ENCODE measurements around the gene S100A1. TPM values are rescaled to one million over a fixed set of nuclear protein-coding genes. Genes with fewer than 3 reads are reported as not detected.
A peak's percentile ranks its signal among the peaks of the same experiment; 100 is the strongest.
"Not testable (repeated sequence)": the region's sequence is repeated elsewhere in the genome, so short reads cannot be mapped to it uniquely, and the experiment has no call there.

S100A1 gene
- total RNA-seq, 1 donor from 2014 or later, result not detected

DNA sequence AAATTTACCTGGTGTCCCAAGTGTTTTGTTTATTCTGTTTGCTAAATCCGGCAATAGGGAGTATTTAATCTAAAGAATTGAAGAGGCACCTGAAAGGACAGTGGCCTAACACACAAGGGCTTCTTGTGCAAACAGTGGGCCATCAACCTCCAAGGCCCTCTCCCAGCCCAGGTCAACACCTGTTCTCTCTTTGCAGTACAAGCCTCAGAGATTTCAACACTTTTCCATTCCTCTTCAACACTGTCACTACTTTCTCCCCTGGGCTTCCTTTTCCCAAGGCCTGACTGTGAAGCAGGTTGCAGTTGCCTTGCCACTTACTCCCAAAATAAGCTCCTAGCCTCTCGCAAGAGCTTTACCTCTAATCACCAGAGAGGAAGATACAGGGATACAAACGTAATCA is 27.1 kb downstream of the S100A1 start:
- no peak for DNase-seq (ENCODE audit: low spot score)
- Mint-ChIP-seq H3K9me3 (no peaks in the 10 kb centered on the region), H3K4me3 (ENCODE audit: low read depth) (no peak overlapping the region), H3K36me3 (ENCODE audit: low read depth) (no peaks in the 10 kb centered on the region), H3K4me1 (ENCODE audit: low read depth) (peaks cover 12% of the 10 kb centered on the region), H3K27ac (no peak overlapping the region), H3K27me3 (ENCODE audit: low read depth) (no peaks in the 10 kb centered on the region)
- intact Hi-C loops (cut with micrococcal nuclease), result no loop called here

DNA sequence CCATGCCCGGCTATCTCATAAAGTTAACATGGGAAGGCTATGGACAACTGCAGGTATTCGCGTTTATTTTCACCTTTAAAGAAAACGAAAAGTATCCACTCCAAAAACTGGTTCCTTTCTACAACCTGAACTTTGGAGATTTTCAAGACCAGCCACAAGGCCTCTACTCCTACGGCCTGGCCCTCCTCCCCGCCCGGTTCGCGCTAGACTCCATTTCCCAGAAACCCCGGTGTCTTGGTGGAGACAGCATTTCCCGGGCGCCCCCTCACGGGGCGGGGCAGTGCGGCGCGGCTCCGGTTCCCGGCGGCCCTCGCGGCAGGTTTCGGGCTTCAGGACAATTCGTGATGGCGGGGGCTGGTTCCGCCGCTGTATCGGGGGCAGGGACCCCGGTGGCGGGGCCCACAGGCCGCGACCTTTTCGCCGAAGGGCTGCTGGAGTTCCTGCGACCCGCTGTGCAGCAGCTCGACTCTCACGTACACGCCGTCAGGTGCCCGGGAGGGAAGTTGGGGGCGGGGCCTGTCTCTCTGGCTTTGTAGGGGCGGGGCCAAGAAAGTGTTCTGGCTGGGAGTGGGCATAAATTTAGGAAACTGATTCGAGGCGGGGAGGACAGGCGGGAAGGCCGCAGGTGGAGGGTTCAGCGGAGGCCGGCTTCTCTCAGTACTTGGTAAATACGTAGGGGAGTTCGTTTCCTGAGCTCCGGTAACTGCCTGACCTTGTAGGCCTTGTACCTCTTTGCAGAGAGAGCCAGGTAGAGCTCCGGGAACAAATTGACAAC is 30.4 kb downstream of the S100A1 start, which contains the start of gene SNAPIN:
Gene SNAPIN (plus strand): TSS at position 304 of the 775 bp plus-strand sequence. CDS start 41 bp downstream, at position 345.
- H3K4me1 Mint-ChIP-seq (ENCODE audit: low read depth), result peaks cover 12% of the 10 kb centered on the region
- H3K27ac Mint-ChIP-seq, result peak within 1 kb of the TSS; percentile 70
- DNase-seq (ENCODE audit: low spot score), result peak; percentile 90
- H3K4me3 Mint-ChIP-seq (ENCODE audit: low read depth), result peak within 1 kb of the TSS; percentile 96
- no peaks in the 10 kb centered on the region for H3K27me3 Mint-ChIP-seq (ENCODE audit: low read depth)
- H3K36me3 Mint-ChIP-seq (ENCODE audit: low read depth), result peaks cover 27% of the 10 kb centered on the region
- H3K9me3 Mint-ChIP-seq, result no peaks in the 10 kb centered on the region
- intact Hi-C loops (cut with micrococcal nuclease), result loop anchor here (1.0 kb wide), 2 partner anchors 13 to 25 kb away; no protein-coding TSS in a partner anchor

DNA sequence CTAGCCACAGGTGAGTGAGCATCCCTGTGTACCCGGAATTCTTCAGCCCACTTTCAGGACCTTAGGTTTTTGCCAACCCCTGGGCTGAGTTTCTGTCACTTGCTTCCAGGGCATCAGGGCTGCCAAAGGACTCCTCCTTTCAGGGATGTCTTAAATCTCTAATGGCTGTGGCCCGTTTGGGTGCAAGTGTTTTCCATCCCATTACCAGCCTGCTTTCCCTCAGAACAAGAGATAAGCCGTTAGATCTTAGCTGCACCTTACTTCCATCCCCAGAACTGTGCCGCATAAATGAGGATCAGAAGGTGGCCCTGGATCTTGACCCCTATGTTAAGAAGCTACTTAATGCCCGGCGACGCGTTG is 30.9 kb downstream of the S100A1 start:
- peak overlapping the region; percentile 96 for H3K4me3 Mint-ChIP-seq (ENCODE audit: low read depth)
- DNase-seq (ENCODE audit: low spot score), result no peak

DNA sequence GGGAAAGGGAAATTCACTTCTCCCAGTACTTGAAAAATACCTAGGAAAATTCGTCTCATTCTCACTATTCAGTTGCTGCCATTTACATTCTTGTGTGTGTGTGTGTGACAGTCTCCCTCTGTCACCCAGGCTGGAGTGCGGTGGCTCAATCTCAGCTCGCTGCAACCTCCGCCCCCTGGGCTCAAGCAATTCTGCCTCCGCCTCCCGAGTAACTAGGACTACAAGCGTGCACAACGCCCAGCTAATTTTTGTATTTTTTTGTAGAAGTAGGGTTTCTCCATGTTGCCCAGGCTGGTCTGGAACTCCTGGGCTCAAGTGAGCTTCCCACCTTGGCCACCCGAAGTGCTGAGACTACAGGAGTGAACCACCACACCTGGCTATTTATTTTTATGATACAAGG is 31.4 kb downstream of the S100A1 start:
- intact Hi-C loops (cut with micrococcal nuclease), result no loop called here
- H3K9me3 Mint-ChIP-seq, result no peaks in the 10 kb centered on the region

More for the DNA sequence above, 30.9 kb downstream of the S100A1 start:
- Mint-ChIP-seq H3K9me3 (no peaks in the 10 kb centered on the region), H3K36me3 (ENCODE audit: low read depth) (peaks cover 32% of the 10 kb centered on the region), H3K27me3 (ENCODE audit: low read depth) (no peaks in the 10 kb centered on the region), H3K27ac (peak overlapping the region; percentile 70), H3K4me1 (ENCODE audit: low read depth) (peaks cover 12% of the 10 kb centered on the region)
- intact Hi-C loops (cut with micrococcal nuclease), result no loop called here

DNA sequence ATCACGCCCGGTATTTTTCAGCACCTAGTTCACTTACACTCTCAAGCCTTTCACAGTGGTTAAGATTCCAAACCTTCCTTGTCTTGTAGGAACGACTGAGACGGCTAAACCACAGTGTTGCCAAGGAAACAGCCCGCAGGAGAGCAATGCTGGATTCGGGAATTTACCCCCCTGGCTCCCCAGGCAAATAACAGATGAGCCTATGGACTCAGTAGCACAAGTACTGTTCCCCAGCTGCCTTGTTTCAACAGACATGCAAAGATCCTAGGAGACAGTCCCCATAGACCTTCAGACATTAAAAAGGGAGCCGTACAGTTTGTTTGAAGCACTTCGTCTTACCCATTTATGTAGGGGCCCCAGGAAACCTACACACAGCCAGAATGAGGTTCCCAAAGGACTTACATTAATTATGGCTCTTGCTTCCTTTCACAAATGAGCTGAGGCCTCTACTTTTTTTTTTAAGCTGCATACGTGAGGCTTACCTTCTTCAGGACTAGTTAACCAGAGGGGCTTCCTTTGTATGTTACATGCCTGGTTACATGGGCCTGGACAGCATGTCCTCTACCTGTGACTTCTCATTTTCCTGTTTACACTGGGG is 33.0 kb downstream of the S100A1 start:
- no peak for DNase-seq (ENCODE audit: low spot score)
- H3K36me3 Mint-ChIP-seq (ENCODE audit: low read depth), result peaks cover 50% of the 10 kb centered on the region
- peak overlapping the region; percentile 17 for H3K4me3 Mint-ChIP-seq (ENCODE audit: low read depth)
- H3K4me1 Mint-ChIP-seq (ENCODE audit: low read depth), result peaks cover 12% of the 10 kb centered on the region
- no peaks in the 10 kb centered on the region for H3K9me3 Mint-ChIP-seq
- H3K27ac Mint-ChIP-seq, result no peak overlapping the region
- H3K27me3 Mint-ChIP-seq (ENCODE audit: low read depth), result no peaks in the 10 kb centered on the region
- intact Hi-C loops (cut with micrococcal nuclease), result no loop called here

More for the DNA sequence above, 31.4 kb downstream of the S100A1 start:
- peak overlapping the region; percentile 96 for H3K4me3 Mint-ChIP-seq (ENCODE audit: low read depth)
- no peak for DNase-seq (ENCODE audit: low spot score)
- peaks cover 12% of the 10 kb centered on the region for H3K4me1 Mint-ChIP-seq (ENCODE audit: low read depth)
- no peaks in the 10 kb centered on the region for H3K27me3 Mint-ChIP-seq (ENCODE audit: low read depth)
- peaks cover 37% of the 10 kb centered on the region for H3K36me3 Mint-ChIP-seq (ENCODE audit: low read depth)
- H3K27ac Mint-ChIP-seq, result peak overlapping the region; percentile 42

DNA sequence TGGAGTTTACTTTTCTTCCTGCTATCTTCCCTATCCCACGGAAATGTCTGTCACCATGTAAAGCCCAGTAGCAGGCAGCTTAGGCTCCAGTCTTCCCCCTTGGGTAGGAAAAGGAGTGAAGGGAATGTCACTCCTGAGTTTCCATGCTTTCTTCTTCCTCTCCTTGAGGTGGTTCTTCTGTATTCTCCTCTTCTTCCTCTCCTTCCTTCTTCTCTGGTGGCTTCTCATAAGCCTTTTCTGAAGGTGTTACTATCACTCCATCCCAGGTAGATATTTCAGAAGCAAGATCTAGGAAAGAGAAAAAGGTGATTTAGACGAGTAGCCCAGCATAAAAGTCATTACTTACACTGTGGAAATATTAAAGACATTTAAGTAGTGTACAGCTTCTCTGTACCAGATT is 34.0 kb downstream of the S100A1 start:
- Mint-ChIP-seq H3K27ac (no peak overlapping the region), H3K4me1 (ENCODE audit: low read depth) (peaks cover 12% of the 10 kb centered on the region), H3K4me3 (ENCODE audit: low read depth) (no peak overlapping the region), H3K9me3 (no peaks in the 10 kb centered on the region), H3K36me3 (ENCODE audit: low read depth) (peaks cover 50% of the 10 kb centered on the region), H3K27me3 (ENCODE audit: low read depth) (no peaks in the 10 kb centered on the region)
- intact Hi-C loops (cut with micrococcal nuclease), result no loop called here
- no peak for DNase-seq (ENCODE audit: low spot score)

DNA sequence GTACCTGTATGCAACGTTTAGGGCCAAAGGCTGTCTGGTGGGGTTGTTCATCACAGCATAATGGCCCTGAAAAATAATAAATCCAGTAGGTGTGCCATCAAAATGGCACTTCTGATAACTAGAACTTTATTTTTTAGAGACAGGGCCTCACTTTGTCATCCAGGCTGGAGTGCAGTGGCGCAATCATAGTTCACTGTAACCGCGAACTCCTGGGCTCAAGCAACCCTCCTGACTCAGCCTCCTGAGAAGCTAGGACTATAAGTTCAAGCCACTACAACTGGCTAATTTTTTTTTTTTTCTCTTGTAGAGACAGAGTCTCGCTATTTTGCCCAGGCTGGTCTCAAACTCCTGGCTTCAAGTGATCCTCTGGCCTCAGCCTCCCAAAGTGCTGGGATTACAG is 35.0 kb downstream of the S100A1 start:
- Mint-ChIP-seq H3K4me1 (ENCODE audit: low read depth) (peaks cover 16% of the 10 kb centered on the region), H3K9me3 (no peaks in the 10 kb centered on the region), H3K27me3 (ENCODE audit: low read depth) (no peaks in the 10 kb centered on the region), H3K27ac (no peak overlapping the region), H3K4me3 (ENCODE audit: low read depth) (no peak overlapping the region), H3K36me3 (ENCODE audit: low read depth) (peaks cover 50% of the 10 kb centered on the region)
- no peak for DNase-seq (ENCODE audit: low spot score)
- intact Hi-C loops (cut with micrococcal nuclease), result no loop called here

DNA sequence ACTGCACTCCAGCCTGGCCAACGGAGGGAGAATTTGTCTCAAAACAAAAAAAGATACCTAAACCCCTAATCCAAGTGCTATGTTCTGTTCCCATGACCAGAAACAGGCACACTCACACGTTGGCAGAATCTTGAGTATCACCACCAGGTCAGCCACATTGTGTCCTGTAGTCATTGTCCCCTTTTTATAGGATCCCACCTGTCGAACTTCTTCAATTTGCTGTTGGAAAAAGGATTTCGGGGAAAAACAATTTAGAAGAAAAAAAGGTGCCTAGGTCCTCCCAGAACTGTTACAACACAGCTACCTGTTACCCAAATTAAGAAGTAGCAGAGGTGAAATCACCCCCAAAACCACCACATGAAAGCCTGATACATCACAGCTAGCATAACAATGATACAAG is 39.2 kb downstream of the S100A1 start:
- peak overlapping the region; percentile 28 for H3K27ac Mint-ChIP-seq
- no peaks in the 10 kb centered on the region for H3K27me3 Mint-ChIP-seq (ENCODE audit: low read depth)
- DNase-seq (ENCODE audit: low spot score), result no peak
- H3K9me3 Mint-ChIP-seq, result no peaks in the 10 kb centered on the region
- peak overlapping the region; percentile 44 for H3K4me3 Mint-ChIP-seq (ENCODE audit: low read depth)
- H3K36me3 Mint-ChIP-seq (ENCODE audit: low read depth), result peaks cover 33% of the 10 kb centered on the region
- intact Hi-C loops (cut with micrococcal nuclease), result no loop called here
- H3K4me1 Mint-ChIP-seq (ENCODE audit: low read depth), result peaks cover 23% of the 10 kb centered on the region

DNA sequence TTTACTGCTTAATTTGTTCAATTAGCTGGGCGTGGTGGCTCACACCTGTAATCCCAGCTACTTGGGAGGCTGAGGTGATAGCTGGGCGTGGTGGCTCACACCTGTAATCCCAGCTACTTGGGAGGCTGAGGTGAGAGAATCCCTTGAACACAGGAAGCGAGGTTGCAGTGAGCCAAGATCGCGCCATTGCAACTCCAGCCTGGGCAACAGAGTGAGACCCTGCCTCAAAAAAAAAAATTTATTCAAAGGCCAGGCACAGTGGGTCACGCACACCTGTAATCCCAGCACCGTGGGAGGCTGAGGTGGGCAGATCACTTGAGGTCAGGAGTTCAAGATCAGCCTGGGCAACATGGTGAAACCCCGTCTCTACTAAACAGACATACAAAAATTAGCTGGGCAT is 40.4 kb downstream of the S100A1 start:
- intact Hi-C loops (cut with micrococcal nuclease); H3K9me3 Mint-ChIP-seq; H3K4me3 Mint-ChIP-seq (ENCODE audit: low read depth); H3K27ac Mint-ChIP-seq; H3K27me3 Mint-ChIP-seq (ENCODE audit: low read depth); DNase-seq (ENCODE audit: low spot score): not testable (repeated sequence)
- Mint-ChIP-seq H3K4me1 (ENCODE audit: low read depth) (peaks cover 25% of the 10 kb centered on the region), H3K36me3 (ENCODE audit: low read depth) (peaks cover 23% of the 10 kb centered on the region)

DNA sequence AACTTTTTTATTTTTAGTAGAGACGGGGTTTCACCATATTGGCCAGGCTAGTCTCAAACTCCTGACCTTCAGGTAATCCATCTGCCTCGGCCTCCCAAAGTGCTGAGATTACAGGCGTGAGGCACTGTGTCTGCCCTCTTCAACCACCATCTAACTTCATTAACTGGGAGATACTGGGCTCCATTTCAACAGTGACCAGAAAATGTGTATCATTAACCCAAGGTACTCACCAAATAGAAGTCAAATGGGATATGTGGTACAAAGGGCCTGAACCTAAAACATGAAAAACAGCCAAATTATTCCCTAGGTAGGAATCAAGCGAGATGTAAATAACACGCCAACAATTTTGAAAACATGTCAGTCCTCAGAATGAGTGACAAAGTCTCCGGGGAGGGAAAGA is 41.4 kb downstream of the S100A1 start:
- Mint-ChIP-seq H3K27me3 (ENCODE audit: low read depth) (no peaks in the 10 kb centered on the region), H3K9me3 (no peaks in the 10 kb centered on the region), H3K27ac (no peak overlapping the region), H3K4me3 (ENCODE audit: low read depth) (no peak overlapping the region), H3K36me3 (ENCODE audit: low read depth) (peaks cover 13% of the 10 kb centered on the region), H3K4me1 (ENCODE audit: low read depth) (peaks cover 25% of the 10 kb centered on the region)
- intact Hi-C loops (cut with micrococcal nuclease), result loop anchor here (2.0 to 5.0 kb wide), 6 partner anchors 58 to 603 kb away; partner anchors contain the start of genes HAX1, INTS3, S100A3 and S100A4
- no peak for DNase-seq (ENCODE audit: low spot score)

DNA sequence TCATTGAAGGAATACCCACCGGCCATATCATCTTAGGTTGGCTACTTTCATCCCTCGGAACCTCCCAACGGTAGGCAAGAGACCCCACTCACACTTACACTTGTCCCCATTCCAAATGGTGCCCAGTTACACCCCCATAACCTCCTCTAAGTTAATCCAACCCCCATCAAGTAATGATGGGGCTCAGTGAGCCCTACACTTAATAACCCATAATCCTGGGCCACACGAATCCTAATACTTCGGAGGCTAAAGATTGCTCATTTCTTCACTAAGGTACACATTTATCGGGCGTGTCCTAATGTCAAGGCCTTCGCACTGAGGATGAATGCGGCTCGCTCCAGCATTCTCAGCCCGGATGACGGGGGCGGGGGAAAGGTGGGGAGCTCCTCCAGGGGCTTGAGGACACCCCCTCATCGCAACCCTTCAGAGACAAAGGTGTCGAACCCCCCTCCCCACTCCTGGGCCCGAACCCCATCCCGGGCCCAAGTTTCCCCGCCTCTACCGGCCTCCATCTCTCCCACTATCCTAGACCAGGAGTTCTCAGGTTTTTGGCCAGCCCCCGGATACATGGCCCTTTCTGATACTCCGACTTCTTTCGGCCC is 42.1 kb downstream of the S100A1 start:
- peaks cover 6% of the 10 kb centered on the region for H3K36me3 Mint-ChIP-seq (ENCODE audit: low read depth)
- H3K4me1 Mint-ChIP-seq (ENCODE audit: low read depth), result peaks cover 25% of the 10 kb centered on the region
- no peaks in the 10 kb centered on the region for H3K9me3 Mint-ChIP-seq
- no peak overlapping the region for H3K27ac Mint-ChIP-seq
- intact Hi-C loops (cut with micrococcal nuclease), result loop anchor here (2.0 to 5.0 kb wide), 6 partner anchors 57 to 602 kb away; partner anchors contain the start of genes HAX1, INTS3, S100A3 and S100A4
- H3K4me3 Mint-ChIP-seq (ENCODE audit: low read depth), result no peak overlapping the region
- no peaks in the 10 kb centered on the region for H3K27me3 Mint-ChIP-seq (ENCODE audit: low read depth)
- DNase-seq (ENCODE audit: low spot score), result no peak

DNA sequence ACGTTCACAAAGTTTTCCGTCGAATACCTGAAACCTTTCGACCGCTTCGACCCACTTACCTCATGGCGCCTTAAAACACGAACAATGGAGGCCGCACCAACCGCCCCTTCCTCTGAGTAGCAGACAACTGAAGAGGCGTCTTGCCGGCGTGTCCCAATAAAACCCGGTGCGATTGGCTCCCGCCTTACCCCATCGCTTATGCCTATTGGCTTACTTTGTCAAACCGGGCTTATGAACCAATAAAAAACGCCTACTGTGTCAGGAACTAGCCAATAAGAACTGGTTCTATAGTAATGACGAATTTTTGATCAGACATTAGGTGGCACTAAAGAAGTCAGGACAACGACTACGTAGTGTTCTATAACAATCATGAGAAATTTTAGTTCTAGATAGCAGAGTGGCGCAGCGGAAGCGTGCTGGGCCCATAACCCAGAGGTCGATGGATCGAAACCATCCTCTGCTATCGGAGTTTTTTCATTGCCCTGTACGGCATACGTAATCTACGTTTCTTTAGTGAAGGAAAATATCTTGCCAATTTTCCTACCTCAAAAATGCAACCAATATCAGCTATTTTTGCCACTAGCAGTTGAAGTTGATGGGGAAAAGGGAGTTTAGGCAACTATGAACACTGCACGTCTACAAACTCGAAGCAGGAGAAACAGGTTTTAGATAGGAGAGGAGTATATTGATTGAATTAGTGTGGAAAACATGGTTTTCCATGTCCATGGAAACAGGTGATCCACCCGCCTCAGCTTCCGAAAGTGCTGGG is 42.8 kb downstream of the S100A1 start, which contains the start of gene ILF2:
Gene ILF2 (minus strand): TSS at position 135 of the 769 bp plus-strand sequence. CDS start 71 bp downstream, at position 64.
- intact Hi-C loops (cut with micrococcal nuclease), result loop anchor here (1.0 to 5.0 kb wide), 12 partner anchors 13 to 601 kb away; partner anchors contain the start of genes CHTOP, HAX1, INTS3 and RAB13
- no peak within 1 kb of the TSS for H3K4me3 Mint-ChIP-seq (ENCODE audit: low read depth)
- DNase-seq (ENCODE audit: low spot score), result peak; percentile 97
- no peaks in the 10 kb centered on the region for H3K9me3 Mint-ChIP-seq
- no peaks in the 10 kb centered on the region for H3K36me3 Mint-ChIP-seq (ENCODE audit: low read depth)
- no peaks in the 10 kb centered on the region for H3K27me3 Mint-ChIP-seq (ENCODE audit: low read depth)
- no peak within 1 kb of the TSS for H3K27ac Mint-ChIP-seq
- H3K4me1 Mint-ChIP-seq (ENCODE audit: low read depth), result peaks cover 25% of the 10 kb centered on the region

Measured in activated T-helper 2 cell treated with anti-CD3 and anti-CD28 coated beads, Interferon-gamma antibody, Interleukin-2, Interleukin-4, amounts not matched to agents 10 μg/mL and 5 μg/mL and 100 μg/mL, durations not matched to agents 14 hours and 24 hours and 36 hours (primary cell).